A549 (cell line): ENCODE measurements around the gene TAOK3.

Experiments
- BHLHE40 ChIP-seq: IDR thresholded peaks from 2 replicates; pipeline ENCODE4 v1.6.1; 2012; ENCODE audit warnings: low read depth, low read length, inconsistent platforms
- ELK1 ChIP-seq: fragments of 150-350 bp; IDR thresholded peaks from 2 replicates; pipeline ENCODE4 v1.6.1; 2014; ENCODE audit warnings: low read depth, mild to moderate bottlenecking, low read length
- EP300 ChIP-seq, 2 experiments: fragments of >200 bp; sonication (Bioruptor Twin); formaldehyde crosslinking; IDR thresholded peaks; 2 replicates in 1 of 2; 3 replicates in 1 of 2; pipeline ENCODE4 v1.6.1; 2016 to 2017
- MYC ChIP-seq: IDR thresholded peaks from 2 replicates; pipeline ENCODE4 v1.6.1; 2012; ENCODE audit warnings: mild to moderate bottlenecking, inconsistent platforms, low read length, improper control_type of control experiment, borderline replicate concordance
- RAD21 ChIP-seq, 2 experiments: fragments of >200 bp in 1 of 2; sonication (Bioruptor Twin) in 1 of 2; formaldehyde crosslinking in 1 of 2; IDR thresholded peaks in 1 of 2; conservative IDR thresholded peaks in 1 of 2; 2 replicates in 1 of 2; 3 replicates in 1 of 2; pipeline ENCODE4 v1.6.1; 2012 to 2018; ENCODE audit warnings: inconsistent platforms in 1 of 2
- SMC3 ChIP-seq: fragments of >200 bp; sonication (Bioruptor Twin); formaldehyde crosslinking; IDR thresholded peaks from 3 replicates; pipeline ENCODE4 v1.6.1; 2018; ENCODE audit warnings: inconsistent platforms
- TP53 ChIP-seq: fragments of 250-450 bp; sonication (Bioruptor Pico); IDR thresholded peaks from 2 replicates; pipeline ENCODE4 v1.5.0; 2021; ENCODE audit warnings: mild to moderate bottlenecking, moderate library complexity
- TF ChIP-seq, protein P1 (sequence below): fragments of >200 bp; sonication (Bioruptor Twin); formaldehyde crosslinking; IDR thresholded peaks from 3 replicates; pipeline ENCODE4 v1.5.1; 2016
- TF ChIP-seq, protein P2 (sequence below): IDR thresholded peaks from 2 replicates; pipeline ENCODE4 v1.6.1; 2012

DNA sequence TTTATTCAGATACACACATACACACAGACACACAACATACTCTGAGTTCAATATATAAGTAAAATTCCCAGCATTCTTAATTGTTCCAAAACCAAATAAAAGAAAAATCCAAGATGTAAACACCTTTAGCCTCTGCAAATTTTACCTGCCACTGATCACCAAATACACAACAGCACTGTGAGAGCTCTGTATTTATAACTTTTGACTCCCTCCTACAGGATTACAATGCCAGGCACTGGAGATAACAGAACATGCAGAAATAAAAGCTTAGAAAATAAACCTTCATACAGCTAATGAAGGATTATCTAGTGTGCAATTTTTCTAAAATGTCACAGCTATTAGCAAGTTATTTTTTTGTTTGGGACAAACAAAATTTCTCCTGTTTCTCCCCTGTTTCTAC is 85.0 kb downstream of the TAOK3 start:
- no peak for TF ChIP-seq MYC
- TF ChIP-seq, protein P1, sequence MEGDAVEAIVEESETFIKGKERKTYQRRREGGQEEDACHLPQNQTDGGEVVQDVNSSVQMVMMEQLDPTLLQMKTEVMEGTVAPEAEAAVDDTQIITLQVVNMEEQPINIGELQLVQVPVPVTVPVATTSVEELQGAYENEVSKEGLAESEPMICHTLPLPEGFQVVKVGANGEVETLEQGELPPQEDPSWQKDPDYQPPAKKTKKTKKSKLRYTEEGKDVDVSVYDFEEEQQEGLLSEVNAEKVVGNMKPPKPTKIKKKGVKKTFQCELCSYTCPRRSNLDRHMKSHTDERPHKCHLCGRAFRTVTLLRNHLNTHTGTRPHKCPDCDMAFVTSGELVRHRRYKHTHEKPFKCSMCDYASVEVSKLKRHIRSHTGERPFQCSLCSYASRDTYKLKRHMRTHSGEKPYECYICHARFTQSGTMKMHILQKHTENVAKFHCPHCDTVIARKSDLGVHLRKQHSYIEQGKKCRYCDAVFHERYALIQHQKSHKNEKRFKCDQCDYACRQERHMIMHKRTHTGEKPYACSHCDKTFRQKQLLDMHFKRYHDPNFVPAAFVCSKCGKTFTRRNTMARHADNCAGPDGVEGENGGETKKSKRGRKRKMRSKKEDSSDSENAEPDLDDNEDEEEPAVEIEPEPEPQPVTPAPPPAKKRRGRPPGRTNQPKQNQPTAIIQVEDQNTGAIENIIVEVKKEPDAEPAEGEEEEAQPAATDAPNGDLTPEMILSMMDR = no peak
- no peak for TF ChIP-seq ELK1
- no peak for TF ChIP-seq RAD21 (conservative IDR thresholded peaks at IDR 0.05 in 1 of 2, IDR thresholded peaks at IDR 0.05 in 1 of 2)
- TF ChIP-seq TP53 (CRISPR knock-in tag) = no peak
- TF ChIP-seq EP300 (IDR thresholded peaks at IDR 0.05) = no peak
- TF ChIP-seq, protein P2, sequence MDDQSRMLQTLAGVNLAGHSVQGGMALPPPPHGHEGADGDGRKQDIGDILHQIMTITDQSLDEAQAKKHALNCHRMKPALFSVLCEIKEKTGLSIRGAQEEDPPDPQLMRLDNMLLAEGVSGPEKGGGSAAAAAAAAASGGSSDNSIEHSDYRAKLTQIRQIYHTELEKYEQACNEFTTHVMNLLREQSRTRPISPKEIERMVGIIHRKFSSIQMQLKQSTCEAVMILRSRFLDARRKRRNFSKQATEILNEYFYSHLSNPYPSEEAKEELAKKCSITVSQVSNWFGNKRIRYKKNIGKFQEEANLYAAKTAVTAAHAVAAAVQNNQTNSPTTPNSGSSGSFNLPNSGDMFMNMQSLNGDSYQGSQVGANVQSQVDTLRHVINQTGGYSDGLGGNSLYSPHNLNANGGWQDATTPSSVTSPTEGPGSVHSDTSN = no peak
- TF ChIP-seq SMC3 = no peak
- TF ChIP-seq BHLHE40 = no peak
